TTC549 (cell line): Measurements from ENCODE around the gene SLC24A1.

ENCODE experiments used
- FAIRE-seq: peaks from 2 replicates; lab custom pipeline; 2012; peaks lifted over from hg19 to GRCh38; lab: Jason Lieb, UNC

SLC24A1 gene

DNA sequence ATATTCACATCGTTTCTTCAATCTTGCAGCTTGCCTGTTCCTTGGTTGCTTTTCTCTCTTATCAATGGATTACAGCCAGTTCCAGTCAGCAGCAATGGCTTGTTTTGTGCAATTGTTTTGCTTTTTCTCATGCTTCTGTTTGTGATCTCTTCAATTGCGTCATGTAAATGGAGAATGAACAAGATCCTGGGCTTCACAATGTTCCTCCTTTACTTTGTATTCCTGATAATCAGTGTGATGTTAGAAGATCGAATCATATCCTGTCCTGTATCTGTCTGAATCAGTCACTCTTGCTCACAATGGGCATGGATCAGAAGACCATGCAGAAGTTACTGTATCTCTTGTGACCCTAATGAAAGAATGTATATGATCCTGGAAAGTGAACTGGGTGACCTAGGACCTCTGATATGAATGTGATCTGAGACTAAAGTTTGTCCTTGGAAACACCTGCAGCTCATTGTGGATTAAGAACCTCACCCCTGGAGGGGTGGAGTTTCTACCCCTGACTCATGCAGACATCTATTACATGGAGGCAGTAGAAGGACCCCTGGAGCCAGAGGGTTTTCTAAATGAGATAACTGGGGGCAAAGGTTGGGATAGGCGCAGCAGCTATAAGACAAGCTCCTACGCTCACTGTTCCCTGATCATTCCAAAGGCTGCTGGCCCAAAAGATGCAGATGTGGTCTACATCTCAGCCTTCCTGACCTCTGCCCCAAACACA lies 32.2 kb downstream of the SLC24A1 start:
- FAIRE-seq, result no peak

GRCh38 chr15:65655026-65655425 lies 33.3 kb downstream of the SLC24A1 start:
- FAIRE-seq, result no peak

DNA sequence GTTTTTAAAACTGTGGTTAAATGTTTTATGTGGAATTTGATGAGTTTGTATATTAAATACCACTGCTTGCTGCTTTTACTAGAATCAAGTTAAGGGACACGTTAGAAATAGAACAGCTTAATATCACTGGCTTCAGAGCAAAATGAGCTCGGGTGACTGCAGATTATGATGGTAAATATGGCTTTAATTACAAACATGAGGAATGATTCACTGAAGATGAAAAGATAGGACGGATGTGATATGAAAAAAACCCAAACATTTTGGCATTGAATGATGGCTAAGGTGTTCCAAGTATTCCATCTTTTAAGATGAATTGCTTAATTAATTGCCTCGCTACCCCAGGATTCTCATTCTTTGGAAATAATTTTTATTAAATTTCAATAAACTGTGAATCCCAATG lies 33.7 kb downstream of the SLC24A1 start:
- no peak for FAIRE-seq

DNA sequence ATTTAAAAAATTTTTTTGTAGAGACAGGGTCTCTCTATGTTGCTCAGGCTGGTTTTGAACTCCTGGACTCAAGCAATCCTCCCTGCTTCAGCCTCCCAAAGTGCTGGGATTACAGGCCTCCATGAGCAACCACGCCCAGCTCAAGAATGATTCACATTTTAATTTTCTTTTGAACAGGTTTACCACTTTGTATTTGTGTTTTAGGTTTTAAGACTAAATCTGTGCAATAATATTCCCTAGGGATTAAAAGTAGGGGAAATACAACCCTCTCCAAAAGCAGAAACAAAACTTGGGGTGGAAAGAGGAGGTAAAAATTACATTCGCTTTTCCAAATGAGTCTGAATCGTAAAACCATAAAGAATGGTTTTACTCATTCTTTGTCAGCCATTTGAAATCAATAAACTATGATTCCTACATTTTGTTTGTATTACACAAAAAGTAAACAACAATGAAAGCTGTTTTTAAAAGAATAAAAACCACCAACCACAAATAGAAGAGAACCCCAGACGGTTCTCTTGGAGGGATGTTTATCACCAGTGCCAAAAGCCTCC lies 37.8 kb downstream of the SLC24A1 start:
- FAIRE-seq, result no peak

DNA sequence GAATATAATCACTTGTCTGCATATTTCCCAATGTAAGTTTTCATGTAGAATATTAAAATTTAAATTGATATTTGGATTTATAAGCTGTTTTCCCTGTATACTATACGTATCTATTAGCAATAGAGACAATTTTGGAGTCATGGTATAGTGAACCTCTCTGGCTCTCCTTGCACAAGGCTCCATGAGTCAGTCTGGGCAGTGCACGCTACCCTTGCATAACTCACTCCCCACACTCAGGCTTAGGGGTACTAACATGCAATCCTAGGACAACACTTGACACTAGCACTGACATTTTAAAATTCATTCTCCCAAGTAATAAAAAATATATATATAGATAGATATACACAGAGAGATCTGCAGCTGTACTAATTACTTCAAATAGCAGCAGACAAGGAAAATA lies 39.2 kb downstream of the SLC24A1 start:
- FAIRE-seq, result no peak

GRCh38 chr15:65663521-65663920 lies 41.8 kb downstream of the SLC24A1 start:
- no peak for FAIRE-seq

DNA sequence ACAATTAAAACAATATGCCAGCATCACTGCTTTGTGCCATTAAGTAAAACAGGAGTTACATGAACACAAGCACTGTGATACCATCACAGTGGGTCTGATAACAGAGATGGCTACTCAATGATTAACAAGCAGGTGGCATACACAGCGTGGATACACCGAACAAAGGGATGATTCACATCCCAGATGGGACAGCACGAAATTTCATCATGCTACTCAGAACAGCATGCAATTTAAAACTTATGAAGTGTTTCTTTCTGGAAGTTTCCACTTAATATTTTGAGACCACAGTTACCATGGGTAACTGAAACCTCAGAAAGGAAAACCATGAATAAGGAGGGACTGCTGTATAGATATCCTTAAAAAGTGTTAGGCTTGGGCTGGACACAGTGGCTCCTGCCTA lies 44.5 kb downstream of the SLC24A1 start:
- FAIRE-seq, result no peak

- no peak for FAIRE-seq
These were observed 53.8 kb downstream of the SLC24A1 start for GRCh38 chr15:65675551-65675950.

- no peak for FAIRE-seq
These were observed 54.4 kb downstream of the SLC24A1 start for GRCh38 chr15:65676123-65676522.

GRCh38 chr15:65680544-65680943 lies 58.8 kb downstream of the SLC24A1 start:
- FAIRE-seq, result no peak

DNA sequence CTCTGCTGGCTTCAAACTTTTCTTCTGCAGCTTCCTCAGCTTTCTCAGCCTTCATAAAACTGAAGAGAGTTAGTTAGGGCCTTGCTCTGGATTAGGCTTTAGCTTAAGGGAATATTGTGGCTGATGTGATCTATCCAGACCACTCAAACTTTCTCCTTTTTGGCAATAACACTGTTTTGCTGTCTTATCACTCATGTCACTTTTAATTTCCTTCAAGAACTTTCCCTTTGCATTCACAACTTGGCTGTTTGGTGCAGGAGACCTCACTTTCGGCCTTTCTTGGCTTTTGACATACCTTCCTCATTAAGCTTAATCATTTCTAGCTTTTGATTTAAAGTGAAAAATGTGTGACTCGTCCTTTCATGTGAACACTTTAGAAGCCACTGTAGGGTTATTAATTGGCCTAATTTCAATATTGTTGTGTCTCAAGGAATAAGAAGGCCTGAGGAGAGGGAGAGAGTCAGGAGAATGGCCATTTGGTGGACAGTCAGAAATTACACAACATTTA lies 60.7 kb downstream of the SLC24A1 start:
- no peak for FAIRE-seq

DNA sequence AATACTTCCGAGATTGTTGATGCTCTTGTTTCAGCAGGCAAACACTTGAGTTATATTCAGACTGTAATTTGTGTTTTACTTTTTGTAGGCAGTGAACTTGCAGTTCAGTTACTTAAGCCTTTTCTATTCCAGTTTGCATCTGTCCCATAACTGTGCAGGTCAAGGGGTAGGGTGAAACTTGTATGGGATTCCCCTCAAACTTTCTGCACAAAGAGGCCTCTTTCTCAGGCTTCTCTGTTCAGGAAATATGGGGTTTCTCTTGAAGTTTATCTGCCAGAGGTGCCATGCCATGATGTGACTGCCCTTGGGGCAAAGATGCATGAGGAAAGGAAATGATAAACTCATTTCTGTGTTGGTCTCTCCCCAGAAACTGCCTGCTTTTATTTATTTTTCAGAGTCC lies 66.7 kb downstream of the SLC24A1 start:
- FAIRE-seq, result no peak

GRCh38 chr15:65690173-65690572 lies 68.4 kb downstream of the SLC24A1 start:
- FAIRE-seq, result no peak

DNA sequence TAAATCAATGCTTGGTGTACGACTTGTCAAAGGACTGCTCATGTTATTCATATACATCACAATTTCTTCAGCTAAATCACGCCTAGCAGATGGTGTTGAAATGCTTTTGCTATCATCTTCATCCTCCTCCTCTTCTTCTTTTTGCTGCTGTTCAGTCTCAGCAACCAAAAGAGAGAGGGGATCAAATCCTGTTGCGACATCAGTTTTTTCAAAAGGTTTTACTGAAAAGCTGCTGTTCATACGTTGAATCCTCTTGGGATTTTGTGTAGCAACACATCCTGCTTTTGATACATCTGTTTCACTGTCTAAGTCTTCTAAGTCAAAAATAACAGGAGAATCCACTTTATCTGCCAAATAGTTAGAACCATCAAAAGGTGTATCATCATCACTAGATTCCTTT lies 69.0 kb downstream of the SLC24A1 start:
- FAIRE-seq, result no peak

GRCh38 chr15:65695081-65695480 lies 73.3 kb downstream of the SLC24A1 start:
- no peak for FAIRE-seq
